Measurements from ENCODE around the gene CLTA. TPM values are rescaled to one million over a fixed set of nuclear protein-coding genes. Genes with fewer than 3 reads are reported as not detected.

The CLTA gene
- total RNA-seq, 4 donors from 2014 or later = 155 to 207 (median 175) TPM

DNA sequence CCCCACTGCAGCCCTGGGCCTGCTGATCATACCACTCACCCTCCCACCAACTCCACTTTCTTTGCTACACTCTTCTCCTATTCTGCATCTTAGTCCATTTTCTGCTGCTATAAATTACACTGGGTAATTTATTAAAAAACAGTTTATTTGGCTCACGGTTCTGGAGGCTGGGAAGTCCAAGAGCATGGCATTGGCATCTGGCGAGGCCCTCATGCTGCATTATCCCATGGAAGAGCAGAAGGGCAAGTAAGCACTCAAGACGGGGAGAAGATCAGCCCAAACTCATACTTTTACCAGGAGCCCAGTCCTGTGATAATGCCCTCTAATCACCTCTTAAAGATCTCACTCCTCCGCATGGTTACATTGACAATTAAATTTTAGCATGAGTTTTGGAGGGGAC, 44.8 kb upstream of the CLTA start:
- TF ChIP-seq CTCF (IDR thresholded peaks at IDR 0.05; ENCODE audit: low read depth) = no peak

DNA sequence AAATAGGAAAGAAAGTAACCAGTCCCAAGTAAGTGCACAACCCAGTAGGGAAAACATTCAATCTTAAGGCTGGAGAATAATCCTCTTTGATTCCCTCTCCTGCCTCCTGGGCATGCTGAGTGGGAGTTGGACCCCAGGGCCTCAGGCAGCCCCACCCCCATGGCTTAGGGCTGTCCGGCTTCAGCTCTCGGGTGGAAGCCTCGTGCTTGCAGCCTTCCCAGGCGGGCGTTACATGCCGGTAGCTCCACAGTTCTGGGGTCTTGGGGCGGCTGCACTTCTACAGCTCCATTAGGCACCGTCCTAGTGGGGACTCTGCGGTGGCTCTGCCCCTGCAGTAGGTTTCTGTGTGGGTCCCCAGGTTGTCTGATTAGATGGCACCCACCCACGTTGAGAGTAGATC, 44.1 kb upstream of the CLTA start:
- no peak for TF ChIP-seq CTCF (IDR thresholded peaks at IDR 0.05; ENCODE audit: low read depth)

- no peak for TF ChIP-seq CTCF (IDR thresholded peaks at IDR 0.05; ENCODE audit: low read depth)
These were observed 43.1 kb upstream of the CLTA start for GRCh38 chr9:36147441-36148175.

DNA sequence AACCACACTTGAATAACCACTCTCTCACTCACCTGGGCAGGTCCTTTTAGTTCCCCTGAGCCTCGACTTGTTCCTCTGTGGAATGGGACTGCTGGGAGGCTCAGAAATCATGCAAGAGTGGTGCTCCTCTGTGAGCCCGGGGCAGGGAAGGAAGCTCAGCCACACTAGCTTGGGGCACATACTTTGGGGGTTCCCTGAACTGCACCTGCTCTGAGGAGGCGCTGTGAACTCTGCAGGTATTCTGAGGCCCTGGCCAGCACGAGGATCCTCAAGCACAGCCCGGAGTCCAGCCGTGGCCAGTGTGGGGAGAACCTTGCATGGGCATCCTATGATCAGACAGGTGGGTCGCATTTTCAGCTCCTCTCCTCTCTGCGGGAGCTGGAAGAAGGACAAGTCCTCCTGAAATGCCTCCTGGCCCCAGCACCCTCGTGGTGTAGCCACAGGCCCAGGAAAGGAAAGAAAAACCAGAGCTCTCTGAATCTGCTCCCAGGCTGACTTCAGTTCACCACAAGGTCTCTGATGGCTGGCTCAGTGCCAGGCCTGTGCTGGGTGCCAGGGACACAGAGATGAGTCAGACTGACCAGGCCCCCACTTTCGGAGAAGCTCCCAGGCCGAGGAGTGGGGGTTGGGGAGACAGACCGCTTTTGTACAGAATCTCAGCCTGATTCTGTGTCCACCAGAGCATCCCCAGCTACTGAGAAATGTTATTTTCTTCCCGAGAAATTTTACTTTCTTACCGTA, 42.2 kb upstream of the CLTA start:
- TF ChIP-seq CTCF (IDR thresholded peaks at IDR 0.05; ENCODE audit: low read depth) = no peak

- no peak for TF ChIP-seq CTCF (IDR thresholded peaks at IDR 0.05; ENCODE audit: low read depth)
These were observed 41.5 kb upstream of the CLTA start for GRCh38 chr9:36149197-36149596.

- TF ChIP-seq CTCF (IDR thresholded peaks at IDR 0.05; ENCODE audit: low read depth) = no peak
These were observed 40.0 kb upstream of the CLTA start for GRCh38 chr9:36150574-36151315.
